Uterus (tissue), 2 donors: ENCODE measurements around the gene LAYN.

Source experiments
- CTCF ChIP-seq, 4 experiments: fragments of 200-600 bp in 2 of 4; fragments of 450-650 bp in 2 of 4; sonication (generic) in 2 of 4; IDR thresholded peaks; one replicate each; pipeline ENCODE4 v1.5.1; 2016 to 2019; ENCODE audit warnings: antibody characterized with exemption in 4 of 4, mild to moderate bottlenecking in 2 of 4, moderate library complexity in 1 of 4
- POLR2A ChIP-seq, 2 donors: fragments of 450-650 bp; IDR thresholded peaks; one replicate each; pipeline ENCODE4 v1.6.1; 2016; ENCODE audit warnings: antibody characterized with exemption in 2 of 2, mild to moderate bottlenecking in 1 of 2, moderate library complexity in 1 of 2

- TF ChIP-seq CTCF (IDR thresholded peaks at IDR 0.05) (no peak), POLR2A (IDR thresholded peaks at IDR 0.05) (no peak)
Observed at GRCh38 chr11:111531136-111531535, 9.4 kb upstream of the LAYN start.
